Mesendoderm (in vitro differentiated cells): ENCODE data around the gene SAMD1.

Experiments
- DNase-seq: peaks from one replicate; pipeline ENCODE4 v3.0.0; 2013
- H2AK5ac ChIP-seq: 2 replicates; pipeline ENCODE4 v1.6.1; 2013; ENCODE audit warnings: low read length, inconsistent platforms
- H2BK120ac ChIP-seq: 2 replicates; pipeline ENCODE4 v1.6.1; 2013; ENCODE audit warnings: low read depth, mild to moderate bottlenecking, low read length, moderate library complexity, mixed read lengths
- H2BK15ac ChIP-seq: replicated peaks from 2 replicates; pipeline ENCODE4 v1.6.1; 2013; ENCODE audit warnings: low read depth, mild to moderate bottlenecking, moderate library complexity
- H2BK5ac ChIP-seq: 2 replicates; pipeline ENCODE4 v1.6.1; 2013; ENCODE audit warnings: low read length, inconsistent platforms
- H3K18ac ChIP-seq: 2 replicates; pipeline ENCODE4 v1.6.1; 2013; ENCODE audit warnings: mild to moderate bottlenecking, low read length, mixed read lengths
- H3K23ac ChIP-seq: one replicate; pipeline ENCODE4 v1.6.1; 2013; ENCODE audit warnings: low read length
- H3K27ac ChIP-seq: 2 replicates; pipeline ENCODE4 v1.5.1; 2013; ENCODE audit warnings: low read depth, mild to moderate bottlenecking, inconsistent platforms, low read length, moderate library complexity
- H3K27me3 ChIP-seq: 2 replicates; pipeline ENCODE4 v1.6.1; 2013; ENCODE audit warnings: low read length, control low read depth, mild to moderate bottlenecking, inconsistent platforms; ENCODE audit not compliant: insufficient read depth, poor library complexity
- H3K36me3 ChIP-seq: 2 replicates; pipeline ENCODE4 v1.6.1; 2013; ENCODE audit warnings: low read length, inconsistent platforms; ENCODE audit not compliant: control insufficient read depth, insufficient read depth
- H3K4ac ChIP-seq: one replicate; pipeline ENCODE4 v1.6.1; 2013; ENCODE audit warnings: low read depth, mild to moderate bottlenecking, low read length, moderate library complexity
- H3K4me1 ChIP-seq: 2 replicates; pipeline ENCODE4 v1.6.1; 2013; ENCODE audit warnings: low read depth, low read length, inconsistent platforms; ENCODE audit not compliant: control insufficient read depth
- H3K4me2 ChIP-seq: 2 replicates; pipeline ENCODE4 v1.6.1; 2013; ENCODE audit warnings: low read length
- H3K4me3 ChIP-seq: 2 replicates; pipeline ENCODE4 v1.5.1; 2013; ENCODE audit warnings: mild to moderate bottlenecking, low read length
- H3K56ac ChIP-seq: one replicate; pipeline ENCODE4 v1.6.1; 2013; ENCODE audit warnings: low read length
- H3K79me1 ChIP-seq: 2 replicates; pipeline ENCODE4 v1.6.1; 2013; ENCODE audit warnings: low read length, inconsistent platforms
- H3K79me2 ChIP-seq: 2 replicates; pipeline ENCODE4 v1.6.1; 2013; ENCODE audit warnings: mild to moderate bottlenecking, low read length; ENCODE audit not compliant: control insufficient read depth, insufficient read depth
- H3K9ac ChIP-seq: 2 replicates; pipeline ENCODE4 v1.6.1; 2013; ENCODE audit warnings: low read length, inconsistent platforms
- H4K5ac ChIP-seq: one replicate; pipeline ENCODE4 v1.6.1; 2013; ENCODE audit warnings: low read length
- H4K8ac ChIP-seq: one replicate; pipeline ENCODE4 v1.6.1; 2013; ENCODE audit warnings: low read depth, mild to moderate bottlenecking, control low read depth, low read length, moderate library complexity
- WGBS: extraction: QIAGEN DNeasy Blood & Tissue Kit; methylation state at CpG from one replicate; pipeline ENCODE4 v1.1.7; 2013; ENCODE audit warnings: low lambda C conversion rate, missing lambda C conversion rate; ENCODE audit not compliant: insufficient coverage; ENCODE audit errors: extremely low coverage; 5-methylcytosine and 5-hydroxymethylcytosine counted together

SAMD1 gene

GRCh38 chr19:14085309-14085995 lies 5.1 kb downstream of the SAMD1 start, which contains the start of gene C19orf67:
TSS of gene C19orf67 (minus strand) at chr19:14085783. CDS start at chr19:14085627, 156 bp downstream.
- Histone ChIP-seq H4K5ac (no peak within 1 kb of the TSS), H3K56ac (peak within 1 kb of the TSS; percentile 42), H3K36me3 (peaks cover 5% of the 10 kb centered on the region), H3K79me1 (peaks cover 8% of the 10 kb centered on the region), H3K4me3 (no peak within 1 kb of the TSS), H3K79me2 (peaks cover 6% of the 10 kb centered on the region), H2AK5ac (no peak within 1 kb of the TSS), H3K18ac (no peak within 1 kb of the TSS), H3K23ac (no peak within 1 kb of the TSS), H3K4ac (no peak within 1 kb of the TSS), H3K27me3 (no peaks in the 10 kb centered on the region), H2BK15ac (no peak within 1 kb of the TSS), H3K4me1 (no peaks in the 10 kb centered on the region), H2BK5ac (no peak within 1 kb of the TSS), H3K4me2 (peak within 1 kb of the TSS; percentile 25), H2BK120ac (no peak within 1 kb of the TSS), H3K9ac (peak within 1 kb of the TSS; percentile 42), H4K8ac (no peak within 1 kb of the TSS), H3K27ac (no peak within 1 kb of the TSS)
- DNase-seq: no peak
- no CpG with 5 or more reads among the region's 54 CpGs for WGBS

DNA sequence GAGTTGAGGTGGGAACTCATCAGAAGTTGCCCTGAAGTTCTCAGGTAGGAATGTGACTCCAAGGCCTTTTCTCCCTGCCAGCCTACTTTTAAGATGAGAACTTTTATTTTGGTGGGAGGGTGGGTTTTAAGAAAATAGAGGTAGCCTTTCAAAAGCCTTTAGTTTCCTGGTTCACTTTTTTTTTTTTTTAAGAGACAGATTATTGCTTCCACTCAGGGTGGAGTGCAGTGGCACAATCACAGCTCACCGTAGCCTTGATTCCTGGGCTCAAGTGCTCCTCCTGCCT lies 7.9 kb downstream of the SAMD1 start:
- Histone ChIP-seq H2BK120ac (no peak overlapping the region), H4K8ac (no peak overlapping the region), H3K79me1 (no peaks in the 10 kb centered on the region), H3K4ac (no peak overlapping the region), H3K9ac (no peak overlapping the region), H3K79me2 (no peaks in the 10 kb centered on the region), H4K5ac (no peak overlapping the region), H3K27me3 (no peaks in the 10 kb centered on the region), H3K18ac (no peak overlapping the region), H2BK15ac (no peak overlapping the region), H3K36me3 (no peaks in the 10 kb centered on the region), H3K23ac (no peak overlapping the region), H3K4me3 (no peak overlapping the region), H3K56ac (no peak overlapping the region), H3K4me2 (no peak overlapping the region), H2AK5ac (no peak overlapping the region), H3K27ac (no peak overlapping the region), H3K4me1 (no peaks in the 10 kb centered on the region), H2BK5ac (no peak overlapping the region)
- no peak for DNase-seq
- WGBS: no CpG with 5 or more reads among the region's 1 CpG

DNA sequence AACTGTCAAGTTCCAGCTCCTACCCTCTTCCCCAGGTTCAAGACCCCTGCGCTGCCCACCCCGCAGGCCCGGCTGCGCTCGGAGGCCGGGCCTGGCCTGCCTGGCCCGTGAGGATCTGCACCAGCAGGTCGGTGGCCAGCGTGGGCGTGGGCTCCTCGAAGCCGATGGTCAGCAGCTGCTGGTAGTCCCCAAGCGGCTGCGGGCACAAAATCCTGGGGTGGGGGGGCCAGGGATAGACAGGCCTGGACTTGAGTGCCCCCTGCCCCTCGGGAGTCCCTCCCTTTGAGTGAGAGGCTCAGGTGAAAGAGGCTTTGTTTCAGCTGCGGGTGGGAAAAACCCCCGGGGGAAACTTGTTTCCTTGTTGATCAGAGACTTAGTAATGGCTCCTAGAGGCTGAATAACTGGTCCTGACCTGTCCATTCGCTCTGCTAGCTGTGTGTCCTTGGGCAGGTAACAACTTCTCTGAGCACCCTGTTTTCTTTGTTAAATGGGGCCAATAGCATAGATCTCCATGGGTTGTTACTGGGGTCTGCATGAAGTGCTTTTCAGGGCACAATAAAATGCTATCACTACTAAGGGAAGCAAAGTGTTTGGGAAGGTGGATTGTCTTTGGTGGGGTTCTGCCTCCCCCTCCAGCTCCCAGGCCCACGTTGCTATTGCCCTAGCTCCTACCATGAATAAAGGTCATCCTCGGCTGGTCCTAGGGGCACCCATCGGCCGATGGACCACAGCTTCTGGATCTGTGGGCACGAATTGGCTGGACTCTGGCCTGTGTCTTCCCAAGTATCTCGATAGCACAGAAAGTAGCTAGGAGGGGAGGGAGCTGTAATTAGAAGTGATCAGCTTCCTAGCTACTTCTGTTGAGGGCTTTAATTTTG lies 8.5 kb downstream of the SAMD1 start:
- Histone ChIP-seq H3K56ac (peak overlapping the region; percentile 91), H2BK15ac (no peak overlapping the region), H3K23ac (no peak overlapping the region), H3K79me2 (no peaks in the 10 kb centered on the region), H3K9ac (peak overlapping the region; percentile 77), H3K4me3 (peak overlapping the region; percentile 57), H3K4me1 (no peaks in the 10 kb centered on the region), H3K4ac (no peak overlapping the region), H4K8ac (no peak overlapping the region), H3K79me1 (no peaks in the 10 kb centered on the region), H2BK120ac (no peak overlapping the region), H3K36me3 (no peaks in the 10 kb centered on the region), H3K27me3 (no peaks in the 10 kb centered on the region), H4K5ac (no peak overlapping the region), H2AK5ac (no peak overlapping the region), H2BK5ac (no peak overlapping the region), H3K27ac (no peak overlapping the region), H3K4me2 (peak overlapping the region; percentile 87), H3K18ac (no peak overlapping the region)
- no peak for DNase-seq
- no CpG with 5 or more reads among the region's 24 CpGs for WGBS

- no peaks in the 10 kb centered on the region for H3K4me1 ChIP-seq
- H3K4me2 ChIP-seq: peak overlapping the region; percentile 87
- H3K18ac ChIP-seq: no peak overlapping the region
- H3K36me3 ChIP-seq: no peaks in the 10 kb centered on the region
- no peaks in the 10 kb centered on the region for H3K27me3 ChIP-seq
- WGBS: no CpG with 5 or more reads among the region's 50 CpGs
- H4K5ac ChIP-seq: no peak overlapping the region
- peak overlapping the region; percentile 95 for H3K4ac ChIP-seq
- no peak overlapping the region for H2AK5ac ChIP-seq
- H3K27ac ChIP-seq: no peak overlapping the region
- no peak overlapping the region for H4K8ac ChIP-seq
- no peaks in the 10 kb centered on the region for H3K79me1 ChIP-seq
- no peaks in the 10 kb centered on the region for H3K79me2 ChIP-seq
- H2BK5ac ChIP-seq: no peak overlapping the region
- no peak overlapping the region for H2BK15ac ChIP-seq
- H3K56ac ChIP-seq: peak overlapping the region; percentile 91
- peak overlapping the region; percentile 77 for H3K9ac ChIP-seq
- H3K23ac ChIP-seq: no peak overlapping the region
- no peak overlapping the region for H2BK120ac ChIP-seq
- H3K4me3 ChIP-seq: peak overlapping the region; percentile 70
- peak; percentile 99 for DNase-seq
Measured at GRCh38 chr19:14080887-14081796, 9.4 kb downstream of the SAMD1 start.

DNA sequence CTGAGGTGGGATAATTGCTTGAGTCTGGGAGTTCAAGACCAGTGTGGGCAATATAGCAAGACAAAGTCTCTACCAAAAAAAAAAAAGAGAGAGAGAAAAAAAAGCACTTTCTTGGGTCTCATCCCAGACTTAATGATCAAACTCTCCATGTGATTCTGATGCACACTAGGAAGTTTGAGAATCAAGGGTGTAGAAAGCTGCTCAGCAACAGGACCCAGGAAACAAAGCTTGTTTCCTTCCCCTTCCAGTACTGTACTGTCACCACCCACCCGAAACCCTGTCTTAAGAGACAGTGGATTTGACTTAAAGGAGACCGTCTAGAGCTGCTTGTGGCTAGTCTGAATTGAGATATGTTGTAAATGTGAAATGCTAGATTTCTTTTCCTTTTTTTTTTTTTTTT lies 12.1 kb downstream of the SAMD1 start:
- H3K56ac ChIP-seq: no peak overlapping the region
- no peak overlapping the region for H4K5ac ChIP-seq
- H2BK5ac ChIP-seq: no peak overlapping the region
- H2AK5ac ChIP-seq: no peak overlapping the region
- WGBS: no CpG with 5 or more reads among the region's 2 CpGs
- DNase-seq: no peak
- H2BK120ac ChIP-seq: no peak overlapping the region
- no peak overlapping the region for H2BK15ac ChIP-seq
- no peak overlapping the region for H3K4ac ChIP-seq
- H3K4me1 ChIP-seq: no peaks in the 10 kb centered on the region
- H3K79me2 ChIP-seq: no peaks in the 10 kb centered on the region
- H3K18ac ChIP-seq: no peak overlapping the region
- H3K9ac ChIP-seq: no peak overlapping the region
- H3K27me3 ChIP-seq: peaks cover 6% of the 10 kb centered on the region
- no peak overlapping the region for H3K23ac ChIP-seq
- no peaks in the 10 kb centered on the region for H3K79me1 ChIP-seq
- no peak overlapping the region for H4K8ac ChIP-seq
- no peaks in the 10 kb centered on the region for H3K36me3 ChIP-seq
- no peak overlapping the region for H3K4me2 ChIP-seq
- no peak overlapping the region for H3K4me3 ChIP-seq
- no peak overlapping the region for H3K27ac ChIP-seq
